Endothelial cell of umbilical vein (primary cell): ENCODE results near the gene DDX42.

Experiments used
- EZH2 ChIP-seq: IDR thresholded peaks from 2 replicates; pipeline ENCODE4 v1.6.1; 2012; ENCODE audit warnings: borderline replicate concordance, low read depth, mild to moderate bottlenecking, moderate library complexity, low read length, inconsistent platforms; ENCODE audit not compliant: severe bottlenecking
- JUN ChIP-seq: IDR thresholded peaks from 2 replicates; pipeline ENCODE4 v1.6.1; 2011; ENCODE audit warnings: borderline replicate concordance, low read depth; ENCODE audit not compliant: insufficient read length, insufficient read depth
- POLR2A ChIP-seq: IDR thresholded peaks from 2 replicates; pipeline ENCODE4 v1.6.1; 2012; ENCODE audit warnings: low read depth, mild to moderate bottlenecking, control low read depth, low read length
- POLR2AphosphoS5 ChIP-seq: IDR thresholded peaks from 2 replicates; pipeline ENCODE4 v1.6.1; 2012; ENCODE audit warnings: low read depth, mild to moderate bottlenecking, control low read depth, low read length, moderate library complexity; ENCODE audit not compliant: insufficient read depth
- TF ChIP-seq, protein P1 (sequence below), 2 donors: IDR thresholded peaks; 1 replicate in 1 of 2; 2 replicates in 1 of 2; pipeline ENCODE4 v1.5.1; 2011; ENCODE audit warnings: low read length in 2 of 2, mild to moderate bottlenecking in 2 of 2, moderate library complexity in 2 of 2, control low read depth in 1 of 2, inconsistent platforms in 1 of 2, low read depth in 1 of 2; ENCODE audit not compliant: insufficient read depth in 1 of 2; ENCODE audit errors: extremely low read depth in 1 of 2

DNA sequence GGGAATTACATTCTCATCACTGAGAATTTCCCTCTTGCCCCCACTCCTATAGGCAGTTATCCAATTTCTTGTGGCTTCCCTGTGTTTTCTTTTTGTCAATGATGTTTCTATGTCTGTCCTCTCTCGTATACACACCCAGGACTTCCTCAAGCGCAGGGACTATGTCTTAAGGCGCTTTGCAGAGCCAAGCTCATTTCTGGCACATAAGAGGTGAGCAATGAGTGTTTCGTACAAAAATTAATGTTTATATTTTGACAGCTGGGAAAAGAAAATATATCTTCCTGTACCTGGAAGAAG lies 947 bp downstream of the DDX42 start:
- TF ChIP-seq, protein P1, sequence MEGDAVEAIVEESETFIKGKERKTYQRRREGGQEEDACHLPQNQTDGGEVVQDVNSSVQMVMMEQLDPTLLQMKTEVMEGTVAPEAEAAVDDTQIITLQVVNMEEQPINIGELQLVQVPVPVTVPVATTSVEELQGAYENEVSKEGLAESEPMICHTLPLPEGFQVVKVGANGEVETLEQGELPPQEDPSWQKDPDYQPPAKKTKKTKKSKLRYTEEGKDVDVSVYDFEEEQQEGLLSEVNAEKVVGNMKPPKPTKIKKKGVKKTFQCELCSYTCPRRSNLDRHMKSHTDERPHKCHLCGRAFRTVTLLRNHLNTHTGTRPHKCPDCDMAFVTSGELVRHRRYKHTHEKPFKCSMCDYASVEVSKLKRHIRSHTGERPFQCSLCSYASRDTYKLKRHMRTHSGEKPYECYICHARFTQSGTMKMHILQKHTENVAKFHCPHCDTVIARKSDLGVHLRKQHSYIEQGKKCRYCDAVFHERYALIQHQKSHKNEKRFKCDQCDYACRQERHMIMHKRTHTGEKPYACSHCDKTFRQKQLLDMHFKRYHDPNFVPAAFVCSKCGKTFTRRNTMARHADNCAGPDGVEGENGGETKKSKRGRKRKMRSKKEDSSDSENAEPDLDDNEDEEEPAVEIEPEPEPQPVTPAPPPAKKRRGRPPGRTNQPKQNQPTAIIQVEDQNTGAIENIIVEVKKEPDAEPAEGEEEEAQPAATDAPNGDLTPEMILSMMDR (IDR thresholded peaks at IDR 0.05; ENCODE audit: extremely low read depth in 1 of 2, insufficient read depth in 1 of 2, low read depth in 1 of 2, low read length in 2 of 2), result no peak
- TF ChIP-seq JUN, result no peak
- no peak for TF ChIP-seq POLR2A
- TF ChIP-seq POLR2AphosphoS5, result no peak
- no peak for TF ChIP-seq EZH2
